Chondrocyte (in vitro differentiated cells): Measurements from ENCODE around the gene NUCB2. TPM values are rescaled to one million over a fixed set of nuclear protein-coding genes. Genes with fewer than 3 reads are reported as not detected.
"Not testable (repeated sequence)": the region's sequence is repeated elsewhere in the genome, so short reads cannot be mapped to it uniquely, and the experiment has no call there.

ENCODE experiments used
- DNase-seq: peaks from one replicate; pipeline ENCODE4 v3.0.0; 2021; ENCODE audit warnings: mixed read lengths, low spot score
- H3K27ac Mint-ChIP-seq: one replicate; pipeline ENCODE4 v1.8.0; 2021; ENCODE audit warnings: mild to moderate bottlenecking, moderate library complexity, mixed read lengths; ENCODE audit not compliant: unreplicated experiment
- H3K27me3 Mint-ChIP-seq: 2 replicates; pipeline ENCODE4 v1.8.0; 2021; ENCODE audit warnings: low read depth, mixed read lengths
- H3K36me3 Mint-ChIP-seq: 2 replicates; pipeline ENCODE4 v1.8.0; 2021; ENCODE audit warnings: low read depth, mixed read lengths
- H3K4me1 Mint-ChIP-seq: 2 replicates; pipeline ENCODE4 v1.8.0; 2021; ENCODE audit warnings: low read depth, mild to moderate bottlenecking, mixed read lengths
- H3K4me3 Mint-ChIP-seq: one replicate; pipeline ENCODE4 v1.8.0; 2021; ENCODE audit warnings: mild to moderate bottlenecking, moderate library complexity, mixed read lengths; ENCODE audit not compliant: unreplicated experiment
- H3K9me3 Mint-ChIP-seq: 2 replicates; pipeline ENCODE4 v1.8.0; 2021; ENCODE audit warnings: low read depth, mixed read lengths
- CTCF ChIP-seq: fragments of 200-600 bp; sonication (generic); IDR thresholded peaks from 2 replicates; pipeline ENCODE4 v1.5.0; 2021; ENCODE audit warnings: antibody characterized with exemption, mild to moderate bottlenecking, moderate library complexity
- long read RNA-seq: library from polyadenylated mRNA; stranded (forward); transcript quantifications from one replicate; pipeline ENCODE4 v2.0.0, GENCODE V29; 2021
- total RNA-seq: library from RNA; stranded (reverse); gene quantifications from 3 replicates; pipeline ENCODE4 v1.2.1, GENCODE V29; 2021

NUCB2 gene
- total RNA-seq = 133 to 231 TPM (median 134 TPM) in 3 replicates
- long read RNA-seq, transcript NUCB2-208 (14 exons, 2,274 nt) = major isoform, 77 of 233 reads
- long read RNA-seq, partial matches to known transcripts = 43 of 233 reads
- long read RNA-seq, other reads (novel, unspliced or antisense) = 108 of 233 reads

- peaks cover 2% of the 10 kb centered on the region for H3K27me3 Mint-ChIP-seq
- peak within 1 kb of the TSS; percentile 93 for H3K4me3 Mint-ChIP-seq
- H3K4me1 Mint-ChIP-seq = peaks cover 18% of the 10 kb centered on the region
- peak; percentile 99 for DNase-seq
- TF ChIP-seq CTCF = no peak
- H3K27ac Mint-ChIP-seq = peak within 1 kb of the TSS; percentile 76
- no peaks in the 10 kb centered on the region for H3K9me3 Mint-ChIP-seq
- H3K36me3 Mint-ChIP-seq = no peaks in the 10 kb centered on the region
Observed at GRCh38 chr11:17276236-17277023, at the start of gene NUCB2. Gene NUCB2 (plus strand): TSS chr11:17276739. CDS start chr11:17295324, 18,585 bp downstream.

GRCh38 chr11:17228186-17228925 lies 48.2 kb upstream of the NUCB2 start:
- H3K36me3 Mint-ChIP-seq, H3K9me3 Mint-ChIP-seq, H3K4me1 Mint-ChIP-seq, DNase-seq, H3K27ac Mint-ChIP-seq, H3K27me3 Mint-ChIP-seq, H3K4me3 Mint-ChIP-seq: not testable (repeated sequence)

DNA sequence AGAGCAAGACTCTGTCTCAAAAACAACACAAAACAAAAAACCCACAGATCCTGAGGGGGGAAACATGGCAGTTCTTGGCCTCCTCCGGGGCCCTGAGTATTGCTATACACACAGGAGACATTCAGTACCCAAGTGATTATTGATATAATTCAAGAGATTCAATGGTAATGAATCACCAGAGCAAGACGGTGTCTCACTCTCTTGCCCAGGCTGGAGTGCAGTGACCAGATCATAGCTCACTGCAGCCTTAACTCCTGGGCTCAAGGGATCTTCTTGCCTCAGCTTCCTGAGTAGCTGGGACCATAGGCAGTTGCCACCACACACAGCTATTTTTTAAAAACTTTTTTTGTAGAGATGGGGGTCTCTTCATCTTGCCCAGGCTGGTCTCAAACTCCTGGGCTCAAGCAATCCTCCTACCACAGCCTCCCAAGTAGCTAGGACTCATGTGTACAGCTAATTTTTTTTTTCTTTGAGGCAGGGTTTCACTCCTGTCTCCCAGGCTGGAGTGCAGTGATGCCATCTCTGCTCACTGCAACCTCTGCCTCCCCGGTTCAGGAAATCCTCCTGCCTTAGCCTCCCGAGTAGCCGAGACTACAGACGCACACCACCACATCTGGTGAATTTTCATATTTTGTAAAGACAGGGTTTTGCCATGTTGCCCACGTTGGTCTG lies 46.9 kb upstream of the NUCB2 start:
- TF ChIP-seq CTCF = no peak
- Mint-ChIP-seq H3K4me3 (no peak overlapping the region), H3K4me1 (peaks cover 4% of the 10 kb centered on the region), H3K27ac (no peak overlapping the region), H3K9me3 (no peaks in the 10 kb centered on the region), H3K27me3 (no peaks in the 10 kb centered on the region), H3K36me3 (no peaks in the 10 kb centered on the region)
- DNase-seq = no peak

DNA sequence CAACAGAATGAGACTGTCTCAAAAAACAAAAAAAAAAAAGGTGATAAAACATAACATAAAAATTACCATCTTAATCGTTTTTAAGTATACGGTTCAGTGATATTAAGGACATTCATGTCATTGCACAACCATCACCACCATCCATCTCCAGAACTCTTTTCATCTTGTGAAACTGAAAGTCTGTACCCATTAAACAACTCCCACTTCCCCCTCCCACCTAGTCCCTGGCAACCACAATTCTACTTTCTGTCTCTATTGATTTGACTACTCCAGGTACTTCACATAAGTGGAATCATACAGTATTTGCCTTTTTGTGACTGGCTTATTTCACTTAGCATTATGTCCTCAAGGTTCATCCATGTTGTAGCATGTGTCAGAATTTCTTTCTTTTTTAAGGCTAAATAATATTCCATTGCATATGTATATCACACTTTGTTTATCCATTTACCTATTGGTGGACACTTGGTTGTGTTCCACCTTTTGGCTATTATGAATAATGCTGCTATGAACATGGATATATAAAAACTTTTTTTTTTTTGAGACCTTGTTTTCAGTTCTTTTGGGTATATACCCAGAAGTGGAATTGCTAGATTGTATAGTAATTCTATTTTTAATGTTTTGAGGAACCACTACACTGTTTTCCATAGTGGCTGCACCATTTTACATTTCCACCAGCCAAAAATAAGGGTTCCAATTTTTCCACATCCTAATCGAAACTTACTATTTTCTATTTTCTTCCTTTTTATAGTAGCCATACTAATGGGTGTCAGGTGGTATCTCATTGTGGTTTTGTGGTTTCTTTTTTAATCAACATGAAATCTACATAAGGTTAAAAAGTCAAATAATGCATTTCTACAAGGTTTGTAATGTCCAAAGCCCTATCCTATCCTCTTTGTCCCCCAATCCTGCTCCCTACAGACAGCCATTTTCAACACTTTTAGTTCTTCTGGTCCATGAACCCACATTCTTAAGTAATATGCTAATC lies 45.4 kb upstream of the NUCB2 start:
- Mint-ChIP-seq H3K9me3 (no peaks in the 10 kb centered on the region), H3K27me3 (no peaks in the 10 kb centered on the region), H3K36me3 (no peaks in the 10 kb centered on the region), H3K27ac (no peak overlapping the region), H3K4me3 (no peak overlapping the region), H3K4me1 (no peaks in the 10 kb centered on the region)
- no peak for TF ChIP-seq CTCF
- DNase-seq = no peak

DNA sequence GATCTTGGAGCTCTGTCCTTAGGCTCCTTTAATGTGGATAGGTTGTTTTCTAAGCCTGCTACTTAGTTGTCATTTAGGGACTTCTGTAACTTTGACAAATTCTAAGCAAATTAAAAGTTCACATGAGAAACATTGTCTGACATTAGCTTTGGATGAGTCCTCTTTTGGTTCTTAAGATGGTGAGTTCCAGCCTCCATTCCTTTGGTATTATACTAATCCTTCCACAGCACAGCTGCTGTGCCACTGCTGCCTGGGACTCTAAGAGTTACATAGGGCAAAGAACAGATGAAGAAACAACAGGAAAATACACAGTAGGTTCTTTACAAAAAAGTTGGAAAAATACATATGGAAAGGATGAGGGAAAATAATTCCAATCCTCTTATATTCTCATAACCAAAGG lies 43.4 kb upstream of the NUCB2 start:
- Mint-ChIP-seq H3K36me3 (no peaks in the 10 kb centered on the region), H3K27ac (no peak overlapping the region), H3K27me3 (no peaks in the 10 kb centered on the region), H3K9me3 (no peaks in the 10 kb centered on the region), H3K4me1 (no peaks in the 10 kb centered on the region), H3K4me3 (no peak overlapping the region)
- TF ChIP-seq CTCF = no peak
- DNase-seq = no peak
